ENCODE measurements around the gene DENND1A.
"Not testable (repeated sequence)": the region's sequence is repeated elsewhere in the genome, so short reads cannot be mapped to it uniquely, and the experiment has no call there.

Gene DENND1A

GRCh38 chr9:123948286-123948685, 18.4 kb upstream of the DENND1A start:
- in situ Hi-C loops (cut with HindIII; ENCODE audit: low sequenced_read_pairs) = no loop called here
- TF ChIP-seq CTCF (IDR thresholded peaks at IDR 0.05; ENCODE audit: low read depth, low read length, missing control alignments) = no peak
- H3K4me3 ChIP-seq (ENCODE audit: low read depth, low read length) = no peak overlapping the region
- DNase-seq (ENCODE audit: low read depth) = no peak

DNA sequence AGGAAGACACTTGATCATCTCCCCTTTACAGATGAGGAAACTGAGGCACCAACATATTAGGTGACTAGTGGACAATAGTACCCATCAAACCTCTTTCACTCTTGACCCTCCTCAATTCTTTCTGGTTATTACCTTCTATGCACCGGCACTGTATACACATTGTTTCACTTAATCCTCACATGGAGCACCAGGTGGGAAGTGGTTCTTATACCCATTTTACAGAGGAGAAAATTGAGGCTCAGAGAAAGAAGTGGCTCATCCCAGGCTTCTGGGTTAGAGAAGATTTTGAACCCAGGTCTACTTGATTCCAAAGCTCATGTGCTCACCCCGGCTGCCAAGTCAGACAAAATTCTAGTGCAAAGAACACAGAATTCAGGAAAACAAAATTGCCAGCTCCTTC, 17.4 kb upstream of the DENND1A start:
- DNase-seq (ENCODE audit: low read depth) = no peak
- no peak for TF ChIP-seq CTCF (IDR thresholded peaks at IDR 0.05; ENCODE audit: low read depth, low read length, missing control alignments)
- H3K4me3 ChIP-seq (ENCODE audit: low read depth, low read length) = no peak overlapping the region
- in situ Hi-C loops (cut with HindIII; ENCODE audit: low sequenced_read_pairs) = no loop called here

DNA sequence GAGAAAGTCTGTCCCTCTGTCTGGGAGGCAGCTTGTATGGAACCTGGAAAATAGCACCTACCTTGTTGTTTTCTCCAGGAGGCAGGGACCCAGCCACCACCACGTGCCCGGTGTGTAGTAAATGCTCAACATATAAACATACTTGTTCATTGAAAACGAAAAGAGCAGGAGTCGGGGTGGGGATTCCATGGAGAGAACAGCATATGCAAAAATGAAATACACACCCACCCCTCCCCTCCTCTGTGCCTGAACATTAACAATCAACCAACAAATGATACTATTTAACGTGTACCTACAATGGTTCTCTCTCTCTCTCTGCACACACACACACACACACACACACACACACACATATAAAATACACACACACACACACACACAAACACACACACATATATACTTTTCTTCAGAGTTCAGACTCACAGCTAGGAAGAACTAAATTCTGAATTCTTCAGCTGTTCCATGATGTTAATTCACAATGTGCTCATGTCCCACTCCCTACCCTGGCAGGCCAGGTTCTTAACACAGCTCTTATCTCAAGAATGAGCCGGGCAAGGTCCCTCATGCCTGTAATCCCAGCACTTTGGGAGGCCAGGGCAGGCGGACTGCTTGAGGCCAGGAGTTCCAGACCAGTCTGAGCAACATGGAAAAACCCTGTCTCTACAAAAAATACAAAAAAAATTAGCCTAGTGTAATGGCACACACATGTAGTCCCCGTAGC, 16.3 kb upstream of the DENND1A start:
- no peak for TF ChIP-seq CTCF (IDR thresholded peaks at IDR 0.05; ENCODE audit: low read depth, low read length, missing control alignments)
- DNase-seq (ENCODE audit: low read depth) = no peak
- H3K4me3 ChIP-seq (ENCODE audit: low read depth, low read length) = no peak overlapping the region
- in situ Hi-C loops (cut with HindIII; ENCODE audit: low sequenced_read_pairs) = no loop called here

DNA sequence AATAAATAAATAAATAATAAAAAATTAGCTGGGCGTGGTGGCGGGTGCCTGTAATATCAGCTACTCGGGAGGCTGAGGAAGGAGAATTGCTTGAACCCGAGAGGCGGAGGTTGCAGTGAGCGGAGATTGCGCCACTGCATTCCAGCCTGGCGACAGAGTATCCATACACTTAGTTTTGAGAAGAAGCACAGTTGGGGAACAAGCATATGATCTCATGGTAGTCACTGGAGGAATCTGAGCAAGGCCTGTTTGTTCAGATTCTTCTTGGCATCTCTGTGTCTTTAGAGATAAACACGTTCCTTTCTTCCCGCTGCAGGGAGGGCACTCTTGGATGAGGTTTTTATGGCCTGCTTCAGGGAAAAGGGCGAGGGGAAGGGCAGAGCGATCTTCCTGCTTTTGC, 15.6 kb upstream of the DENND1A start:
- no peak overlapping the region for H3K4me3 ChIP-seq (ENCODE audit: low read depth, low read length)
- no peak for DNase-seq (ENCODE audit: low read depth)
- TF ChIP-seq CTCF (IDR thresholded peaks at IDR 0.05; ENCODE audit: low read depth, low read length, missing control alignments) = no peak
- in situ Hi-C loops (cut with HindIII; ENCODE audit: low sequenced_read_pairs) = no loop called here

DNA sequence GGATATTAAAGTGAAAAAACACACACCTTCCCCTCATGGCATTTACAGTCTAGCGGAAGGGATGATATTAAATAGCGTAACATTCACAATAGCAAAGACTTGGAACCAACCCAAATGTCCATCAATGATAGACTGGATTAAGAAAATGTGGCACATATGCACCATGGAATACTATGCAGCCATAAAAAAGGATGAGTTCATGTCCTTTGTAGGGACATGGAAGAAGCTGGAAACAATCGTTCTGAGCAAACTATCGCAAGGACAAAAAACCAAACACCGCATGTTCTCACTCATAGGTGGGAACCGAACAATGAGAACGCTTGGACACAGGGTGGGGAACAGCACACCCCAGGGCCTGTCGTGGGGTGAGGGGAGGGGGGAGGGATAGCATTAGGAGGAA, 14.5 kb upstream of the DENND1A start:
- in situ Hi-C loops (cut with HindIII; ENCODE audit: low sequenced_read_pairs); H3K4me3 ChIP-seq (ENCODE audit: low read depth, low read length); DNase-seq (ENCODE audit: low read depth): not testable (repeated sequence)

DNA sequence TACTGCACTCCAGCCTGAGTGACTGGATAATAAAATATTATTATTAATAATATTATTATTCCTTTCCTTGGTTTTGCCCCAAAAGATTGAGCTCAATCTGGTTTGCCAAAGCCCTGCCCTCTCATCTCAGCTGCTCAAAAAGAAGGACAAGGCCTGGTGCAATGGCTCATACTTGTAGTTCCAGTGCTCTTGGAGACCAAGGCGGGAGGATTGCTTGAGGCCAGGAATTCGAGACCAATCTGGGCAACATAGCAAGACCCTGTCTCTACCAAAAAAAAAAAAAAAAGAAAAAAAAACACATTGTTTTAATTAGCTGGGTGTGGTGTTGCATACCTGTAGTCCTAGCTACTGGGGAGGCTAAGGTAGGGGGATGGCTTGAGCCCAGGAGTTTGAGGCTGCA, 13.7 kb upstream of the DENND1A start:
- no peak for DNase-seq (ENCODE audit: low read depth)
- no peak overlapping the region for H3K4me3 ChIP-seq (ENCODE audit: low read depth, low read length)
- TF ChIP-seq CTCF (IDR thresholded peaks at IDR 0.05; ENCODE audit: low read depth, low read length, missing control alignments) = no peak
- in situ Hi-C loops (cut with HindIII; ENCODE audit: low sequenced_read_pairs) = no loop called here

DNA sequence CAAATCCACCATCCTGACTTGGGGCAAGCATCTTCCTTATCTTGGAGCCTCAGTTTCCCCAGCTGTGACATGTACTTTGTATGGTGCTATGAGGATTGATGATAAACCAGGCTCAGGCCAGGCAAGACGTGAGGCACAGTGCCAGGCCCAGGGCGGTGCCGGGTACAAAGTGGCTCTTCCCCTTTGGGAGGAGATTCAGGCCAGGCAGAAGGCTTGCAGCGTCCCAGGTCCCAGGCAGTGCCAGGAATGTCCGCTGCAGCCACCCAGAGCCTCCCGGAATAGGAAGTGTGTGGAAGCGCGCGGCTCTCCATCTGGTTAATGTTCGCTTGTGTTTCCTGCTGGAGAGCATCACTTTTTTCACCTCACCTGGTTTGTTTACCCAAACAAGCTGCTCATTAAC, 12.6 kb upstream of the DENND1A start:
- H3K4me3 ChIP-seq (ENCODE audit: low read depth, low read length) = no peak overlapping the region
- DNase-seq (ENCODE audit: low read depth) = no peak
- in situ Hi-C loops (cut with HindIII; ENCODE audit: low sequenced_read_pairs) = no loop called here
- TF ChIP-seq CTCF (IDR thresholded peaks at IDR 0.05; ENCODE audit: low read depth, low read length, missing control alignments) = no peak
